Right atrium auricular region (tissue), 2 donors: ENCODE measurements around the gene GRIP1. TPM values are rescaled to one million over a fixed set of nuclear protein-coding genes. Genes with fewer than 3 reads are reported as not detected.
A peak's percentile ranks its signal among the peaks of the same experiment; 100 is the strongest.
"Not testable (repeated sequence)": the region's sequence is repeated elsewhere in the genome, so short reads cannot be mapped to it uniquely, and the experiment has no call there.

Source experiments
- DNase-seq: peaks from one replicate; pipeline ENCODE4 v3.0.0-alpha.2; 2019; ENCODE audit warnings: low spot score
- H3K27ac ChIP-seq, 2 donors: fragments of 200-600 bp; sonication (generic); 1 replicate in 1 of 2; 2 replicates in 1 of 2; pipeline ENCODE4 v1.5.1; 2016 to 2019
- H3K27me3 ChIP-seq, 2 donors: fragments of 200-600 bp; sonication (generic); one replicate each; pipeline versions ENCODE4 v1.5.1 to v1.6.0; 2017 to 2019
- H3K36me3 ChIP-seq: fragments of 200-600 bp; sonication (generic); one replicate; pipeline ENCODE4 v1.5.1; 2016
- H3K4me1 ChIP-seq, 2 donors: fragments of 200-600 bp; sonication (generic); one replicate each; pipeline versions ENCODE4 v1.5.1 to v1.6.0; 2017 to 2019
- H3K4me3 ChIP-seq, 2 donors: fragments of 200-600 bp; sonication (generic); 1 replicate in 1 of 2; 2 replicates in 1 of 2; pipeline ENCODE4 v1.5.1; 2017 to 2019; ENCODE audit warnings: mild to moderate bottlenecking in 1 of 2, moderate library complexity in 1 of 2
- H3K9me3 ChIP-seq, 2 donors: fragments of 200-600 bp; sonication (generic); one replicate each; pipeline ENCODE4 v1.5.1; 2019
- total RNA-seq, 2 donors: library from RNA; depleted of rRNA; stranded (reverse); fragments of >200 nt; gene quantifications; one replicate each; pipeline ENCODE4 v1.1.0, GENCODE V29; 2016
- TF ChIP-seq, protein P1 (sequence below), 2 donors: fragments of 200-600 bp; sonication (generic); IDR thresholded peaks; one replicate each; pipeline ENCODE4 v1.5.1; 2019; ENCODE audit warnings: antibody characterized with exemption in 2 of 2

Gene GRIP1
- total RNA-seq, 2 donors from 2014 or later, result 5.3 to 12.6 TPM

- H3K27me3 ChIP-seq, result no peaks in the 10 kb centered on the region
- H3K4me1 ChIP-seq, result no peaks in the 10 kb centered on the region
- no peak for DNase-seq
- H3K9me3 ChIP-seq, result no peaks in the 10 kb centered on the region
- H3K36me3 ChIP-seq, result no peaks in the 10 kb centered on the region
- no peak overlapping the region for H3K4me3 ChIP-seq
- TF ChIP-seq, protein P1, sequence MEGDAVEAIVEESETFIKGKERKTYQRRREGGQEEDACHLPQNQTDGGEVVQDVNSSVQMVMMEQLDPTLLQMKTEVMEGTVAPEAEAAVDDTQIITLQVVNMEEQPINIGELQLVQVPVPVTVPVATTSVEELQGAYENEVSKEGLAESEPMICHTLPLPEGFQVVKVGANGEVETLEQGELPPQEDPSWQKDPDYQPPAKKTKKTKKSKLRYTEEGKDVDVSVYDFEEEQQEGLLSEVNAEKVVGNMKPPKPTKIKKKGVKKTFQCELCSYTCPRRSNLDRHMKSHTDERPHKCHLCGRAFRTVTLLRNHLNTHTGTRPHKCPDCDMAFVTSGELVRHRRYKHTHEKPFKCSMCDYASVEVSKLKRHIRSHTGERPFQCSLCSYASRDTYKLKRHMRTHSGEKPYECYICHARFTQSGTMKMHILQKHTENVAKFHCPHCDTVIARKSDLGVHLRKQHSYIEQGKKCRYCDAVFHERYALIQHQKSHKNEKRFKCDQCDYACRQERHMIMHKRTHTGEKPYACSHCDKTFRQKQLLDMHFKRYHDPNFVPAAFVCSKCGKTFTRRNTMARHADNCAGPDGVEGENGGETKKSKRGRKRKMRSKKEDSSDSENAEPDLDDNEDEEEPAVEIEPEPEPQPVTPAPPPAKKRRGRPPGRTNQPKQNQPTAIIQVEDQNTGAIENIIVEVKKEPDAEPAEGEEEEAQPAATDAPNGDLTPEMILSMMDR (IDR thresholded peaks at IDR 0.05), result no peak
- H3K27ac ChIP-seq, result no peak overlapping the region
Measured at GRCh38 chr12:66309606-66310005, 369.3 kb downstream of the GRIP1 start.

DNA sequence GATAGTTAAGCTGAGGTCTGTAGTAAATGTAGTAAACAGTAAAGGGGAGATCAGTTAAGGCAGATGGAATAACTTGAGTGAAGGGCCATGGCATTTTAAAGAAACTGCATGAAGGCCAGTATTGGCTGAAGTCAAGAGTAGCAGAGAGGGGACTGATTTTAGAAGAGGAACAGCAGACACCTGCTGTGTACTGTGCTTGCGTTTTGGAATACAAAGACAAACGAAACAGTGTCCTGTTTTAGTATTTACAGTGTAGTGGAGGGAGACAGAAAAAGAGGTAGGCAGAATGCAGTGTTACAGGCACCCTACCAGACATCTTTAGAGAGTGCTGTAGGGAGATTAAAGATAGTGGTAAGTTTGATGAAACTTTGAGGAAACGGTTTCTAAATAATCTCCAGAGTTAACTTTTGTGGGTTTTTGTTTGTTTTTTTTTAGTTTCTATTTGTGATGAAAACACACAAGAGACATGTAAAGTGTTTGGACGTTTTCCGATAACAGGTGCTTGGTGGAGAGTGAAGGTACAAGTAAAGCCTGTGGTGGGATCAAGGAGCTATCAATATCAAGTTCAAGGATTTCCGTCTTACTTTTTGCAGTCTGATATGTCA lies 374.5 kb downstream of the GRIP1 start:
- Histone ChIP-seq H3K27ac (no peak overlapping the region), H3K9me3 (no peaks in the 10 kb centered on the region), H3K4me1 (peaks cover 0 to 15% of the 10 kb centered on the region in 2 donors), H3K4me3 (no peak overlapping the region), H3K36me3 (no peaks in the 10 kb centered on the region), H3K27me3 (no peaks in the 10 kb centered on the region)
- no peak for DNase-seq
- TF ChIP-seq, protein P1 (IDR thresholded peaks at IDR 0.05), result no peak

DNA sequence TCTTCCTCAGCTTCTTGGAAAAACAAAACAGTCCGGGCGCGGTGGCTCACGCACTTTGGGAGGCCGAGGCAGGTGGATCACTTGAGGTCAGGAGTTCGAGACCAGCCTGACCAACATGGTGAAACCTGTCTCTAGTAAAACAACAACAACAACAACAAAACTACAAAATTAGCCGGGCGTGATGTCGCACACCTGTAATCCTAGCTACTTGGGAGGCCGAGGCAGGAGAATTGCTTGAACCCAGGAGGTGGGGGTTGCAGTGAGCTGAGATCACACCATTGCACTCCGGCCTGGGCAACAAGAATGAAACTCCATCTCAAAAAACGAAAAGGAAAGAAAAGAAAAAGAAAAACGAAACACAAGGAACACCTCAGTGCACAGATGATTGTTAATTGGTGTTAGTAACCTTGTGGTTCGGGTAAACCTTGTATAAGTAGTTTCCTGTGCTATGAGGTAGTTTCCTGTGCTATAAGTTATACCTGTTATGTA lies 375.5 kb downstream of the GRIP1 start:
- not testable (repeated sequence) for H3K27ac ChIP-seq, H3K9me3 ChIP-seq, H3K27me3 ChIP-seq, DNase-seq, H3K36me3 ChIP-seq
- H3K4me1 ChIP-seq, result peaks cover 0 to 15% of the 10 kb centered on the region in 2 donors
- H3K4me3 ChIP-seq, result peak overlapping the region in 1 of 2 donors; percentile 64

DNA sequence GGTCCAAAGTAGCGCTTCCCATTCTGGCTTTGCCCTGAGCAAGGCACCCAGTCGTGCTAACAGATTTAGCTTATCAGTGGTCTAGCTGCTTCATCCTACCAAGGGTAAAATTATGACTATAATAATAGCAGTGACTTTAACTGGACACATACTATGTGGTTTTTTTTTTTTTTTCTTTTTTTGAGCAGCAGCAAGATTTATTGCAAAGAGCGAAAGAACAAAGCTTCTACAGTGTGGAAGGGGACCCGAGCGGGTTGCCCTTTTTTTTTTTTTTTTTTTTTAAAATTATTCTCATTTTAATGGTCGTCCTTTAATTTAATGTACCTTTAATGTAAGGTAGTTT lies 376.1 kb downstream of the GRIP1 start:
- Histone ChIP-seq H3K36me3 (no peaks in the 10 kb centered on the region), H3K9me3 (no peaks in the 10 kb centered on the region)
- TF ChIP-seq, protein P1 (IDR thresholded peaks at IDR 0.05), result no peak

GRCh38 chr12:66301944-66302826 lies 376.7 kb downstream of the GRIP1 start, which contains the start of gene HELB:
TSS of gene HELB (plus strand) at chr12:66302493. CDS start at chr12:66302604, 111 bp downstream.
- peak within 1 kb of the TSS; percentile 58 to 64 for H3K4me3 ChIP-seq
- H3K9me3 ChIP-seq, result no peaks in the 10 kb centered on the region
- H3K4me1 ChIP-seq, result peaks cover 0 to 15% of the 10 kb centered on the region in 2 donors
- peak; percentile 98 for DNase-seq
- TF ChIP-seq, protein P1 (IDR thresholded peaks at IDR 0.05), result no peak
- H3K27ac ChIP-seq, result peak within 1 kb of the TSS; percentile 64 to 68
- no peaks in the 10 kb centered on the region for H3K27me3 ChIP-seq
- H3K36me3 ChIP-seq, result no peaks in the 10 kb centered on the region

More for the DNA sequence above, 376.1 kb downstream of the GRIP1 start:
- peak overlapping the region; percentile 58 to 64 for H3K4me3 ChIP-seq
- no peaks in the 10 kb centered on the region for H3K27me3 ChIP-seq
- peaks cover 0 to 15% of the 10 kb centered on the region in 2 donors for H3K4me1 ChIP-seq
- DNase-seq, result no peak
- H3K27ac ChIP-seq, result peak overlapping the region; percentile 64 to 68

DNA sequence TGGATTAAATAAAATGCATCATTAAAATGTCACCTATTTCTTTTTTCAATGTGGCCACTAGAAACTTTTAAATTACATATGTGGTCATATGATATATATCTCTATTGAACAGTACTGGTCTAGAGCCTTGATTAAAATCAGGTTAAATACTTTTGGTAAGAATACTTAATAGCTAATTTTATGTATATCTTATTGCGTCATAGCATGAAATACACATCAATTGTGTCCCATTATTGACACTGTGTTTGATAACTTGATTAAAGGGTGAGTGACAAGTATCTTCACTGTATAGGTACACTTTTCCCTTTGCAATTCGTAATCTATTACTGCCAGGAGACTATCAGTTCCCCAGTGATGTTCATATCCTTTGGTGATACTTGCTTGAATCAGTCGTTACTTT lies 381.0 kb downstream of the GRIP1 start:
- Histone ChIP-seq H3K27me3 (no peaks in the 10 kb centered on the region), H3K27ac (no peak overlapping the region), H3K4me3 (no peak overlapping the region), H3K9me3 (no peaks in the 10 kb centered on the region), H3K4me1 (peaks cover 0 to 10% of the 10 kb centered on the region in 2 donors), H3K36me3 (no peaks in the 10 kb centered on the region)
- TF ChIP-seq, protein P1 (IDR thresholded peaks at IDR 0.05), result no peak
- DNase-seq, result no peak
